Activated CD4-positive, alpha-beta T cell treated with anti-CD3 and anti-CD28 coated beads for 36 hours (primary cell): ENCODE measurements around the gene HERC3. TPM values are rescaled to one million over a fixed set of nuclear protein-coding genes. Genes with fewer than 3 reads are reported as not detected.

Experiments used
- ATAC-seq: fragments of 200-7000 bp; cut with Tn5 transposase; one replicate; pipeline ENCODE4 v1.10.0; 2021; ENCODE audit warnings: mild to moderate bottlenecking, moderate library complexity
- CTCF ChIA-PET: fragments of 350-600 bp; sonication (Branson Sonifier 250); formaldehyde crosslinking; loops from one replicate; lab custom pipeline; 2021; ENCODE audit warnings: antibody characterized with exemption; lab: Charles Lee
- POLR2A ChIA-PET: fragments of 350-600 bp; sonication (Branson Sonifier 250); formaldehyde crosslinking; loops from one replicate; lab custom pipeline; 2021; ENCODE audit warnings: antibody characterized with exemption, inconsistent platforms; lab: Charles Lee
- DNase-seq: peaks from one replicate; pipeline ENCODE4 v3.0.0-alpha.2; 2020
- H3K27ac Mint-ChIP-seq: one replicate; pipeline ENCODE4 v1.8.0; 2021; ENCODE audit warnings: mixed read lengths
- H3K27me3 Mint-ChIP-seq: one replicate; pipeline ENCODE4 v1.8.0; 2021; ENCODE audit warnings: mixed read lengths
- H3K36me3 Mint-ChIP-seq: one replicate; pipeline ENCODE4 v1.8.0; 2021; ENCODE audit warnings: low read depth, mixed read lengths
- H3K4me1 Mint-ChIP-seq: one replicate; pipeline ENCODE4 v1.8.0; 2021; ENCODE audit warnings: mixed read lengths
- H3K4me3 Mint-ChIP-seq: one replicate; pipeline ENCODE4 v1.8.0; 2021; ENCODE audit warnings: mild to moderate bottlenecking, moderate library complexity, mixed read lengths
- H3K9me3 Mint-ChIP-seq: one replicate; pipeline ENCODE4 v1.8.0; 2021; ENCODE audit warnings: low read depth, mixed read lengths
- intact Hi-C, 2 experiments: fragments of 100-400 bp; cut with DNase I in 1 of 2; cut with micrococcal nuclease in 1 of 2; formaldehyde crosslinking; loops; one replicate each; pipeline versions ENCODE4 v1.14.2 to v1.15.1; 2022 to 2024; cut with DNase I, micrococcal nuclease
- total RNA-seq, 2 experiments: library from RNA; stranded (reverse); gene quantifications; one replicate each; pipeline ENCODE4 v1.2.3, GENCODE V29; 2021

The HERC3 gene
- total RNA-seq, 2 experiments from 2014 or later: 26.2 to 41.8 TPM

DNA sequence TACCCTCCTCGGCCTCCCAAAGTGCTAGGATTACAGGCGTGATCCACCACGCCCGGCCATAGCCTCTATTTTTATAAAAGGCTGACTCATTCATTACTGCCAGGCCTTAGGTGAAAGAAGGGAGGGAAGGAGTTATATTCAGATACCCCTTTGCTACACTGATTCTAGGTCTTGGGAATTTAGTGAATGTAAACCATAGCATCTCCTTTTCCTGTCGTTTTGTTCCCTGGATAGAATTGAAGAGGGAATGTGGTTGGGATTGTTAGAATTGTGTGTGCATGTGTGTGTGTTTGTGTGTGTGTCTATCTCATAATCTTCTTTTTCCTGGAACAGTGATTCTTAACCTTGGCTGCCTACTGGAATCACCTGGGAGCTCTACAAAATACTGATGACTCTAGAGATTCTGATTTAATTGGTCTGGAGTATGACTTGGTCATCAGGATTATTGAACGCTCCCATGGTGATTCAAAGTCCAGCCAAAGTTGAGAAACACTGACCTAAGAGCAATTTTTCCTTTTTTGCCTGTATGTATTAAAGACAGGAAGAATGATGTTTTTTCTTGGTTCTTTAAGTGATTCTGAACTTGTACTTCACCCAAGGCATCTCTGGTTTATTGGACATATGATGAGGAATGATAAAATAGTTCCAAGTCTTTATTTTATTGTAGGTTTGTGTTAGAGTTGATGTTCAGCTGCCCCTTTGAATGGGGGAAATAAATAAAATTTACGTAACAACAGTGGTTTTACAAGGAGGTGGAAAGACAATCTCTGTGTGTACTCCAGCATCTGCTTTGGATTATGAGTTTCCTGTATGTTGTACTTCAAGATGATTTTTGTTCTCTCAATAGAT lies 68.4 kb downstream of the HERC3 start:
- Mint-ChIP-seq H3K36me3 (peaks cover 24% of the 10 kb centered on the region), H3K4me3 (no peak overlapping the region), H3K27me3 (no peaks in the 10 kb centered on the region), H3K4me1 (peaks cover 7% of the 10 kb centered on the region), H3K9me3 (no peaks in the 10 kb centered on the region), H3K27ac (no peak overlapping the region)
- no peak for DNase-seq
- no peak for ATAC-seq
- intact Hi-C loops: no loop called here
- POLR2A ChIA-PET: no interaction called here
- CTCF ChIA-PET: interaction anchor here (1.2 to 1.5 kb wide), 2 partner anchors 121 to 136 kb away, joined by 3 to 8 read pairs; no protein-coding TSS in a partner anchor

DNA sequence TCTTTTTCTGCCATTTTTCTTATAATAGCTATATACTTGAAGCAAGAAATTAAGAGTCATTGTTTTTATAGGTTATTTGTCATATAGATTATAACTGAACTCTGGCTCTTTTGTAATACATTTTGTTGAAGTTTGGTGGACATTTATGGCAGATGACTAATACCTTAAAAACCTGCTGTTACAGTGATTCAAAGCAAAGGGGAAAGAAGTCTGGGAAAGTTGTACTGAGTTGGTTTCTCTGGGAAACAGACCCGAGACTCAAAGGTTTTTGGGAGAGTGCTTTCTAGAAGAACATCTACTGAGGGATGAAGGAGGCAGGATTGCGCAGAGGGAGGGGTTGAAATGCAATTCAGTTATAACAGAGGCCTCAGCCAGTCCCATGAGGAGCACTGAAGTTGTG lies 69.5 kb downstream of the HERC3 start:
- Mint-ChIP-seq H3K36me3 (peaks cover 17% of the 10 kb centered on the region), H3K4me1 (peaks cover 7% of the 10 kb centered on the region), H3K4me3 (no peak overlapping the region), H3K9me3 (no peaks in the 10 kb centered on the region), H3K27me3 (no peaks in the 10 kb centered on the region), H3K27ac (no peak overlapping the region)
- ATAC-seq (no peak), DNase-seq (no peak)
- intact Hi-C loops: no loop called here
- CTCF ChIA-PET: interaction anchor here (0.7 to 2.7 kb wide), 4 partner anchors 11 to 355 kb away, joined by 3 to 11 read pairs (median 6); no protein-coding TSS in a partner anchor
- POLR2A ChIA-PET: no interaction called here

DNA sequence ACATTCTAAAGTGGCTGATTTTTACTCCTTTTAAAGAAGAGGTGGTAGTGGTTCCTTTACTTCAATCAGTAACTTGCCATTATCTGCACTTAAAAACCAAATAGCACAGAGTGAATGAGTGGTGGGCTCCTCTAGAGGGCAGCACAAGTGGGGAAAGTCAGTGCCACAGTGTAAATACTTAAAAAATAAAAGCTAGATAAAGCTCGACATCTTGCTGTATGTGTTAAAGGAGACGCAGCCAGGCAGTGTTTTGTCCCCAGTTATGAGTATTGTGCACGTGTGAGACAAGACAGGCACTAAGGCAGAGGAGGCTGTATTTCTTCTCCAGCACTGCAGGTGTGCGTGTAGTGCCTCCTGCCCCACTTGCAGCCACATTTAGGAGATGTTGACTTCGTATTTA lies 80.7 kb downstream of the HERC3 start:
- ChIA-PET CTCF (interaction anchor here (0.6 to 1.7 kb wide), 15 partner anchors 10 to 350 kb away, joined by 3 to 11 read pairs (median 4); partner anchors contain the start of gene NAP1L5), POLR2A (no interaction called here)

DNA sequence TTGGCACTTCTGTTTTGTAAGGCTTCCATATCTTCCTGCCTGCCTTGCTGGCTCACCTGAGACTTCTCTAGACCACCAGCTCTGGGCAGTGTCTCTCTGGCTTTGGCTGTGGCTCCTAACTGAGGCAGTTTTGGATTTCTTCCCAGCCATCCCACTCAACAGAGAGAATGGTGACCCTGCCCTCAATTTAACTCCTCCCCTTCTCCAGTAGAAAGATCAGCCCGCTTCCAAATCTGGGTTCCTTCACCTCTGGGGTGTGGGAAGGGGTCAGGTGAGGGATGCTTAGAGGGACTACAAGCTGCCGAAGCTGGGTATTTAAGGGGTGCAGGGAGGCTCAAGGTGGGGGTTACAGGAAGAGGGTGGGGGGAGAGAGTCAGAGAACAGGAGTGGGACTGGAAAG lies 81.6 kb downstream of the HERC3 start:
- ChIA-PET POLR2A (no interaction called here), CTCF (interaction anchor here (0.8 to 1.7 kb wide), 10 partner anchors 11 to 350 kb away, joined by 3 to 11 read pairs (median 3); partner anchors contain the start of gene NAP1L5)
- no peak overlapping the region for H3K27ac Mint-ChIP-seq
- ATAC-seq: no peak
- H3K9me3 Mint-ChIP-seq: no peaks in the 10 kb centered on the region
- H3K4me3 Mint-ChIP-seq: no peak overlapping the region
- DNase-seq: no peak
- peaks cover 29% of the 10 kb centered on the region for H3K36me3 Mint-ChIP-seq
- peaks cover 9% of the 10 kb centered on the region for H3K4me1 Mint-ChIP-seq
- no peaks in the 10 kb centered on the region for H3K27me3 Mint-ChIP-seq
- intact Hi-C loops: loop anchor here (2.0 to 5.0 kb wide), 2 partner anchors 118 to 351 kb away; no protein-coding TSS in a partner anchor

More for the DNA sequence above, 80.7 kb downstream of the HERC3 start:
- peak; percentile 51 for DNase-seq
- Mint-ChIP-seq H3K4me1 (peaks cover 9% of the 10 kb centered on the region), H3K4me3 (no peak overlapping the region), H3K36me3 (peaks cover 20% of the 10 kb centered on the region), H3K27me3 (no peaks in the 10 kb centered on the region), H3K9me3 (no peaks in the 10 kb centered on the region), H3K27ac (no peak overlapping the region)
- intact Hi-C loops: loop anchor here (2.0 to 5.0 kb wide), 2 partner anchors 119 to 352 kb away; no protein-coding TSS in a partner anchor
- ATAC-seq: peak; percentile 77

DNA sequence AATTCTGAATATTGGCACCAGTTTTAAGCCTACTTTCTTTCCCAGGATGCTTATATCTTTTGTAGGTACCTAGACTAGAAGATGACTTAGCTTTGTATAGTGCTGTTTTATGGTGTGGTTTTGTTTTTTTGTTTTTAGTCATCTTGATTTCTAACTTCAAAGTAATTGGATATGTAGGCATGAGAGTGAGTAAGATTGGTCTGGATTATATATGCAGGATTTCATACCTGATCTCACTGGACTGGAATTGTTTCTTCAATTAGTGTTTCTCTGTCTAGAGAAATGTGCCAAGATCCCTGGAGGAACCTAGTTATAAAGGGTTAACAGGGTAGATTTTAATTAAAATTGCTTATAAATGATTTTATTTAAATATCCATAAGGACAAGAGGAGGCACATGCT lies 82.3 kb downstream of the HERC3 start:
- DNase-seq (no peak), ATAC-seq (peak; percentile 73)
- H3K36me3 Mint-ChIP-seq: peaks cover 29% of the 10 kb centered on the region
- ChIA-PET CTCF (interaction anchor here (1.3 kb wide), 1 partner anchor 75 kb away, joined by 3 read pairs; no protein-coding TSS in a partner anchor), POLR2A (no interaction called here)
- peaks cover 9% of the 10 kb centered on the region for H3K4me1 Mint-ChIP-seq
- no peak overlapping the region for H3K27ac Mint-ChIP-seq
- intact Hi-C loops: loop anchor here in 1 of 2 experiments (5.0 kb wide), 1 partner anchor 118 kb away; no protein-coding TSS in a partner anchor
- no peaks in the 10 kb centered on the region for H3K9me3 Mint-ChIP-seq
- H3K4me3 Mint-ChIP-seq: no peak overlapping the region
- no peaks in the 10 kb centered on the region for H3K27me3 Mint-ChIP-seq

DNA sequence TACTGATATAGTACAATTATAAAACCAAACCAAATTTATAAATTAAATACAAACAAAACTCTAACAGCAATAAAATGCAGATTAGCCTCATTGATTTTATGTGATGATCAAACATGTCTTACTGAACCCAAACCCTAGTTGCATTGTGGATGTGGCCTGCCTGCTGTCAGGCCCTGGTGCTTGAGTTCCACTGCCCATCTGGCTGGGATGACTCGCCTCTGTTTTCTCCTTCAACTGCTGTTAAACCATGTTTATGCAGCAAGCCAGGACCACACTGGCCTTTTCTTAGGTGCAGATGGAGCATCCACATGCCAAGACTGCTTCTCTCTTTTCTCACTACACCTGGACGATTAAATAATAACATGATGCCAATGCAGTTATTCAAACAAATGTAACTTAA lies 82.7 kb downstream of the HERC3 start:
- H3K27me3 Mint-ChIP-seq: no peaks in the 10 kb centered on the region
- peaks cover 30% of the 10 kb centered on the region for H3K36me3 Mint-ChIP-seq
- H3K4me3 Mint-ChIP-seq: no peak overlapping the region
- H3K4me1 Mint-ChIP-seq: peaks cover 9% of the 10 kb centered on the region
- ATAC-seq (no peak), DNase-seq (no peak)
- no peaks in the 10 kb centered on the region for H3K9me3 Mint-ChIP-seq
- intact Hi-C loops: loop anchor here in 1 of 2 experiments (5.0 kb wide), 1 partner anchor 117 kb away; no protein-coding TSS in a partner anchor
- POLR2A ChIA-PET: no interaction called here
- CTCF ChIA-PET: no interaction called here
- H3K27ac Mint-ChIP-seq: no peak overlapping the region

DNA sequence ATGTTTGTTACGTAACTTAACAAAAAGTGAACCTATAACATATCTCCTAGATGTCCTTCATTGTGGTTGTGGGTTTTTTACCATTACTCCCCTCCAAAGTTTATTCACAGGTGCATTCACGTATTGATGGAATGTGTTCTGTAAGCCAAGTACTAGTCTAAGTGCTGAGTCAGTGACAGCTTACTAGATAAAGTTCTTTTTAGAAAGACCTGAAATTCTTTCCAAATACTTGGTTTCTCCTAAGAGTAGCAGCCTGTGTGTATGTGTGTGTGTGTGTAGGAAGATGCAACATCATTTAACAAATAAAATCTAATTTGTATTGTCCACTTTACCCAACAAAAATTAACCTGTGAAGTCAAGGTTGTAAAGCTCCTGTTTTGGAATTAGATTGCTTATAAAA lies 83.3 kb downstream of the HERC3 start:
- Mint-ChIP-seq H3K9me3 (no peaks in the 10 kb centered on the region), H3K4me3 (no peak overlapping the region), H3K4me1 (peaks cover 9% of the 10 kb centered on the region), H3K27me3 (no peaks in the 10 kb centered on the region), H3K27ac (no peak overlapping the region), H3K36me3 (peaks cover 30% of the 10 kb centered on the region)
- ATAC-seq (no peak), DNase-seq (no peak)
- ChIA-PET CTCF (interaction anchor here (0.9 to 1.4 kb wide), 2 partner anchors 25 to 60 kb away, joined by 3 read pairs; no protein-coding TSS in a partner anchor), POLR2A (no interaction called here)
- intact Hi-C loops: no loop called here

DNA sequence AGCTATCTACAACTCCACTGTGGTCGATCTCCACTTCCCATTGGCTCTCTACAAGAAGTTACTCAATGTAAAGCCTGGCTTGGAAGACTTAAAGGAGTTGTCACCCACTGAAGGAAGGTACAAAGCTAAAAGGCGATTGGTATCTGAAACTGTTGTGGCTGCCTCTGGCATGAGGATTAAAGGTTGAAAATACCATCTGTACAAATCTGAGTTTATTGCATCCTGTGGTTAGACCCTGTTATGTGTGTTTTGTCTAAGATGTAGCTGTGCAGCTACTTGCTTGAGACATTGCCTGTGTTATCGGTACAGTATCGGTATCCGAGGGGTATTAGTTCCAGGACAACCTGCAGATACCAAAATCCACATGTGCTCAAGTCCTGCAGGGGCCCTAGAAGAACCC lies 88.9 kb downstream of the HERC3 start:
- no peaks in the 10 kb centered on the region for H3K27me3 Mint-ChIP-seq
- no peak overlapping the region for H3K4me3 Mint-ChIP-seq
- H3K9me3 Mint-ChIP-seq: no peaks in the 10 kb centered on the region
- ChIA-PET POLR2A (no interaction called here), CTCF (interaction anchor here (0.5 to 0.8 kb wide), 2 partner anchors 46 to 1137 kb away, joined by 3 read pairs; no protein-coding TSS in a partner anchor)
- DNase-seq (no peak), ATAC-seq (no peak)
- intact Hi-C loops: no loop called here
- H3K27ac Mint-ChIP-seq: no peak overlapping the region
- H3K36me3 Mint-ChIP-seq: peaks cover 61% of the 10 kb centered on the region
- H3K4me1 Mint-ChIP-seq: peaks cover 2% of the 10 kb centered on the region

DNA sequence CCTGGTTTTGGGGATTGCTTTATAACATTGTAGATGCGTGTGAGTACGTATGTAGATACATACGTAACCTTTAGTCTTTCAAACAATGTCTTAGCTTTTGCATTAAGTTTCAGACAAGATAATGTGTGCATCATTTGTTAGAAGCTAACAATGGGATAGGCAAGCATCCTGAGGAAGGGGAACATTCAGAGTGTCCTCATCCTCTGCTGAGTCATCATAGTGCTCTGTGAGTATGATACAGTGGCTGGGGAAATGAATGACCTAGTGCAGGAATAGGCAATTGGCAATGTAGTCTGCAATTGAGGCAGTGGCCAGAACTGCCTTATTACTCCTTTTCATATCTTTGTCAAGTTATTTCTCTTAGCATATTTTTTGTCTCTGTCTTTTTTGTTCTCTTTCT lies 98.1 kb downstream of the HERC3 start:
- ChIA-PET POLR2A (no interaction called here), CTCF (interaction anchor here (0.5 to 0.6 kb wide), 2 partner anchors 41 to 183 kb away, joined by 3 read pairs; no protein-coding TSS in a partner anchor)
- H3K36me3 Mint-ChIP-seq: peaks cover 29% of the 10 kb centered on the region
- no peaks in the 10 kb centered on the region for H3K4me1 Mint-ChIP-seq
- H3K27me3 Mint-ChIP-seq: no peaks in the 10 kb centered on the region
- H3K4me3 Mint-ChIP-seq: no peak overlapping the region
- H3K27ac Mint-ChIP-seq: no peak overlapping the region
- ATAC-seq (no peak), DNase-seq (no peak)
- H3K9me3 Mint-ChIP-seq: no peaks in the 10 kb centered on the region
- intact Hi-C loops: no loop called here

DNA sequence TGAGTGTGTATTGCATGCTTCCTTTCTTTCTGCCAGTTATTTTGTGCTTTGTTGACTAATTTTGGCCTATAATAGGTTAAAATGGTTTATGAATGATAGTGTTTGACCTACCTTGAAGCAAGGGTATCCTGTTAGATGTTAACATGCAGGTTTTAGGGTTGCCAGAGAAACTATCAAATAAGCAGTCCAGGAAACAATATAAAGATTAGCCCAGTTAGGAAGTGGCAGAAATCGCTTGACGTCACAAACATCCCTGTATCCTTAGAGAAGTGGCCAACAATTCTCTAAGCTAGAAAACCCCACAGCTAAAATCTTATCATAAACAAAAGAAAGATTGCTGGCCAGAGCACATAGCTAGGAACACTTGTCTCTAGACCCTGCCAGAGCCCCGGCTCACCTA lies 101.5 kb downstream of the HERC3 start:
- peaks cover 16% of the 10 kb centered on the region for H3K36me3 Mint-ChIP-seq
- DNase-seq (no peak), ATAC-seq (no peak)
- peaks cover 8% of the 10 kb centered on the region for H3K4me1 Mint-ChIP-seq
- ChIA-PET CTCF (interaction anchor here (1.1 kb wide), 1 partner anchor 171 kb away, joined by 3 read pairs; no protein-coding TSS in a partner anchor), POLR2A (no interaction called here)
- H3K27ac Mint-ChIP-seq: no peak overlapping the region
- H3K4me3 Mint-ChIP-seq: no peak overlapping the region
- H3K27me3 Mint-ChIP-seq: no peaks in the 10 kb centered on the region
- no peaks in the 10 kb centered on the region for H3K9me3 Mint-ChIP-seq
- intact Hi-C loops: no loop called here

DNA sequence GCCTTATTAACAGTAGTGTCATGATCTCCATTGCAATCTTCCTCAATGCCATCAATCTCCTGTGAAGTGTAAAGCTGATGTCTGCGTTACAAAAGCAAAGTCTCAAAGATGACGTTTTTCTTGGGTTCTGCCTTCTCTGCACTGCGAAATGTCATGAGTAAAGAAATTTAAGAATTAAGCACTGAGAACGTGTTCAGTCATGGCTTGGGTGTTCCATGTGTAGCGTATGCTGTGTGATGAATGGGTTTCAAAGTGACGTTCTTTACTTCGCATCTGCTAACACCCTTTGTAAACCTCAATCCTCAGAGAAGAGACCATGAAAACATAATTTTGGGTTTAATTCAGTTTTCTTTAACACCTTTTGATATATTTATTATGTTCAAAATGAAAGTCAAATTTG lies 104.3 kb downstream of the HERC3 start:
- CTCF ChIA-PET: interaction anchor here (0.6 to 1.2 kb wide), 4 partner anchors 12 to 175 kb away, joined by 3 to 4 read pairs (median 4); no protein-coding TSS in a partner anchor

More for the DNA sequence above, 104.3 kb downstream of the HERC3 start:
- H3K4me3 Mint-ChIP-seq: peak overlapping the region; percentile 75
- peak overlapping the region; percentile 62 for H3K27ac Mint-ChIP-seq
- DNase-seq (no peak), ATAC-seq (no peak)
- intact Hi-C loops: loop anchor here (1.0 to 5.0 kb wide), 3 partner anchors 104 to 414 kb away; partner anchors contain the start of genes HERC3 (in 2 of the 2) and PPM1K (in 1 of the 2)
- H3K4me1 Mint-ChIP-seq: peaks cover 10% of the 10 kb centered on the region
- H3K27me3 Mint-ChIP-seq: no peaks in the 10 kb centered on the region
- H3K9me3 Mint-ChIP-seq: no peaks in the 10 kb centered on the region
- POLR2A ChIA-PET: interaction anchor here (1.2 kb wide), 1 partner anchor 326 kb away, joined by 3 read pairs; no protein-coding TSS in a partner anchor
- peaks cover 9% of the 10 kb centered on the region for H3K36me3 Mint-ChIP-seq
